AG04449 (cell line): ENCODE measurements around the gene LYPD6.

Experiments used
- CTCF ChIA-PET: fragments of 350-600 bp; formaldehyde crosslinking; extraction: SDS; loops from one replicate; lab custom pipeline; 2021; ENCODE audit warnings: antibody characterized with exemption; lab: Yijun Ruan, JAX
- POLR2A ChIA-PET: fragments of 400-600, 350-600 bp; formaldehyde crosslinking; extraction: SDS; loops from one replicate; lab custom pipeline; 2020; ENCODE audit warnings: antibody characterized with exemption, inconsistent platforms; lab: Yijun Ruan, JAX
- DNase-seq: peaks from one replicate; pipeline ENCODE4 v3.0.0-alpha.2; 2010; ENCODE audit warnings: low read depth, low spot score
- H3K4me3 ChIP-seq: 2 replicates; pipeline ENCODE4 v1.5.1; 2011; ENCODE audit warnings: low read depth, mild to moderate bottlenecking, control low read depth, low read length
- CTCF ChIP-seq: IDR thresholded peaks from one replicate; pipeline ENCODE4 v1.5.1; 2011; ENCODE audit warnings: mild to moderate bottlenecking, moderate library complexity, low read length, control low read depth, inconsistent platforms; ENCODE audit not compliant: insufficient read depth; ENCODE audit errors: missing control alignments

The LYPD6 gene

GRCh38 chr2:149470046-149470445 lies 139.7 kb downstream of the LYPD6 start:
- no peak for DNase-seq
- ChIA-PET CTCF (interaction anchor here (1.0 kb wide), 1 partner anchor 100 kb away, joined by 3 read pairs; no protein-coding TSS in a partner anchor), POLR2A (no interaction called here)
- TF ChIP-seq CTCF = no peak
- H3K4me3 ChIP-seq = no peak overlapping the region

- H3K4me3 ChIP-seq = no peak overlapping the region
- no peak for DNase-seq
- TF ChIP-seq CTCF = no peak
- CTCF ChIA-PET = no interaction called here
- POLR2A ChIA-PET = interaction anchor here (0.6 kb wide), 1 partner anchor 1209 kb away, joined by 3 read pairs; no protein-coding TSS in a partner anchor
Observed at GRCh38 chr2:149472413-149472812, 142.0 kb downstream of the LYPD6 start.

GRCh38 chr2:149473068-149473467 lies 142.7 kb downstream of the LYPD6 start:
- H3K4me3 ChIP-seq = no peak overlapping the region
- no peak for DNase-seq
- no peak for TF ChIP-seq CTCF
- ChIA-PET CTCF (no interaction called here), POLR2A (no interaction called here)

- ChIA-PET POLR2A (no interaction called here), CTCF (interaction anchor here (0.6 kb wide), 1 partner anchor 11 kb away, joined by 3 read pairs; no protein-coding TSS in a partner anchor)
- no peak overlapping the region for H3K4me3 ChIP-seq
- no peak for DNase-seq
- no peak for TF ChIP-seq CTCF
Observed at GRCh38 chr2:149473521-149473920, 143.1 kb downstream of the LYPD6 start.

- TF ChIP-seq CTCF = no peak
- no peak overlapping the region for H3K4me3 ChIP-seq
- POLR2A ChIA-PET = no interaction called here
- CTCF ChIA-PET = no interaction called here
- DNase-seq = no peak
Observed at GRCh38 chr2:149483004-149483605, 152.7 kb downstream of the LYPD6 start.

GRCh38 chr2:149486664-149487063 lies 156.3 kb downstream of the LYPD6 start:
- no peak for TF ChIP-seq CTCF
- ChIA-PET POLR2A (no interaction called here), CTCF (interaction anchor here (1.4 kb wide), 1 partner anchor 470 kb away, joined by 8 read pairs; no protein-coding TSS in a partner anchor)
- no peak for DNase-seq
- no peak overlapping the region for H3K4me3 ChIP-seq
